Measurements from ENCODE around the gene HBS1L.

Gene HBS1L

DNA sequence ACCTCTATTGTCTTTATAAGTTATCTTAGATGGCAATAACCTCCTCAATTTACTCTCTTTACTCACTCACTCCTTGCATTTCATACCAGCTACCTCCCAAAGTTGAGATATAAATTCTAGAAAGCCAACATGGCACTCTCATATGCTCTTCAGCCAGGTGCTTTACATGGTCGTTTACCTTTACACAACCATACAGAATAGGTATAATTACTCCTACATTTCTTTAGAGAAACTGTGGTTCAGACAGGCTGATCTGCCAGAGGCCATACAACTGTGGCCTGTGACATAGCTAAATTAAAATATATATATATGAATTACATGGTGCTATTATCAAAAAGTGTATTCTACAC, 45.7 kb downstream of the HBS1L start:
- DNase-seq, result no peak
- intact Hi-C loops (cut with DNase I), result no loop called here

DNA sequence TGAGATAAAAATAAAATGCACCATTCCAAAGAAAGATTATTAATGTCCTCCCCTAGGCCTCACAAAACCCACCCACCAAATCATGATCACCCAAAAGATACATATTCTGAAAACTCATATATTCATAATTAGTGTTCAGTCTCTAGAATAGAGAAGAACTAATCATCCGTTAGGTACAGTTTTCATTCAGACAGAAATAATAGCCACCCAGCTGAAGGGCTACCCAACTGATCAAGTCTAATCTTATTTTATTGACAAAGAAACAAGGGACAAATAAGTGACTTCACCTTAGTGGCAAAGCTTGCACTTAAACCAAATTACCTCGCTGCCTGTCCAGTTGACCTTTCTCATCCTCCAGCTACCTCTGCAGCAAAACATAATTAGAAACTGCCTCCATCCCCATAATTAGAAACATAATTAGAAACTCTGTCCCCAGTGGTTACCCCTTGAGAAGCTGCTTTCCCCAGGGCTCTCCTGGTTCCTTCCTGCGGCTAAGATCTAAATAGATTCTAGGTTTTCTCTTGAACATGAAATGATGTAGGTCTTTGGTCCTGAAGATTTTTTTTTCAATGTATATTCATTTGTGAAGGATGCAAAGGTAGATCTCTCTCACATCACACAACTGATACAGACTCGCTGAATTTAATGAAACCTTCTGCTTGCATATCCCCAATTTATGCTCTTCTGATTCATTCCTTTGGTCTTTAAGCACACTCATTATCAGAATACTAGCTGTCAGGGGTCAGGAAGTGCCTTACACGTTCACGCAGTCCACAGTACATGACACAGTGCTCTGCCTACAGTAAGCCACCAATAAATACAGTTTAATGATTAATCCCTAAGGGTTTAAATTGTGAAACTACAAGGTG, 46.3 kb downstream of the HBS1L start:
- no peak for DNase-seq
- intact Hi-C loops (cut with DNase I), result no loop called here

DNA sequence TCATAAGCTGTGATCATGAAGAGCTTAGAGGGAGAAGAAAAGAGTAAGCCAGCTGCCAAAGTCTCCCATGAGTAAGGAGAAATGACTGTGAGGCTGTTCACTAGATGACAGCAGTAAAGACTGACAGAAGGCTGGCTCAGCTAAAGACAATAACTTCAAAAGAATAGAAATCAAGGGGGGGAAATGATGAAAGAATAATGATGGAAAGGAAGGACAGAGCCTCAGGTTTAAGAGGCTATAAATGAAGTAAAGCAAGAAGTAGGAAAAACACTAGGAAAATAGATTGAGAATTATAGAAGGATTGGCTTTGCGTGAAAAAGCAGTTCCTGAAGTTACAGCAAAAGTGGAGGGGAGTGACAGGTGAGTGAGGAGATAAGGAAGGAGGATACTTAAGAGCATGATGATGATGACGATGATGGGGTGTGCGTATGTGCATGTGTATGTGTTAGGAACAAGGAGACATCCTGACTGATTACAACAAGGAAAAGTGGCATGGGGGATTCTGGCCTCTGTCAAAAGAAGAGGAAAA, 48.2 kb downstream of the HBS1L start:
- no peak for DNase-seq
- intact Hi-C loops (cut with DNase I), result no loop called here

DNA sequence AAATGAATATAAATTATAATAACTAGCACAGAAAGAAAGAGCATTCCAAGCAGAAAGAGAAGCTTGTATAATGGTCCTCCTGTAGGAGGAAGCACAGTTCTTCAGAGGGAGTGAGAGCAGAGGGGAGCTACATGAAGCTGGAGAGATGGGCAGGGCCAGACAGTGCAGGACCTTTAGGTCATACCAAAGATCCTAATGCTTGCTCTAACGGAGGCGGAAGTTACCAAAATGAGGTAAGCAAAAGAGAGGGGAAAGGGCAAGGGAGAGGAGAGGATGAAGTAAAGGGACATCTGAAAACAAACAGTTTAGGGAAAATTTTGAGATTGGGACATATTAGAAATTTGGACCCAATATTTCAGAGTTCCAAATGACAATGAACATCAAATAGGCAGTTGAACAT, 50.2 kb downstream of the HBS1L start:
- no peak for DNase-seq
- intact Hi-C loops (cut with DNase I), result no loop called here

DNA sequence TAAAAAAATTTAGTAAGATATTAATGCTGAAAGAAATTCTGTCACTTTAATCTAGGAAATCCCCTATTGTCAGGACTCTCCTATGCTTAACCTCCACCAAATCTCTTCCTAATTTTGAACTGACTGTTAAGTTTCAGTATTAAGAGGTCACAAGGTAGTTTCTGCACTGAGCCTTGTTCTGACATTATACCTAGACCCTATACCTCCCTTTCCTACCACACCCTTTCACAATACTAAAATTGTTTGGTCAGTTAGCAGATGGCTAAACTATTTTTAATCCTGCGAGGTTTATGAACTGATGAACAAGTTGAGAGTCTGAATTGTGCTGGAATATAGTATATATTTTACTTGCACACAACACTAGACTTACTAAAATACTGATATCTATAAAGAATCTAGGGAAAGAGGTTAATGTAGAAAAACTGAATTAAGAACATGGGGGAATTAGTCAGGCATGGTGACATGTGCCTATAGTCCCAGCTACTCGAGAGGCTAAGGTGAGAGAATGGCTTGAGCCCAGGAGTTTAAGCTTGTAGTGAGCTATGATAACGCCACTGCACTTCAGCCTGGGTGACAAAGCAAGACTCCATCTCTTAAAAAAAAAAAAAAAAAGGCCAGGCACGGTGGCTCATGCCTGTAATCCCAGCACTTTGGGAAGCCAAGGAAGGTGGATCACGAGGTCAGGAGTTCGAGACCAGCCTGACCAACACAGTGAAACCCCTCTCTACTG, 51.5 kb downstream of the HBS1L start:
- intact Hi-C loops (cut with DNase I), result no loop called here

DNA sequence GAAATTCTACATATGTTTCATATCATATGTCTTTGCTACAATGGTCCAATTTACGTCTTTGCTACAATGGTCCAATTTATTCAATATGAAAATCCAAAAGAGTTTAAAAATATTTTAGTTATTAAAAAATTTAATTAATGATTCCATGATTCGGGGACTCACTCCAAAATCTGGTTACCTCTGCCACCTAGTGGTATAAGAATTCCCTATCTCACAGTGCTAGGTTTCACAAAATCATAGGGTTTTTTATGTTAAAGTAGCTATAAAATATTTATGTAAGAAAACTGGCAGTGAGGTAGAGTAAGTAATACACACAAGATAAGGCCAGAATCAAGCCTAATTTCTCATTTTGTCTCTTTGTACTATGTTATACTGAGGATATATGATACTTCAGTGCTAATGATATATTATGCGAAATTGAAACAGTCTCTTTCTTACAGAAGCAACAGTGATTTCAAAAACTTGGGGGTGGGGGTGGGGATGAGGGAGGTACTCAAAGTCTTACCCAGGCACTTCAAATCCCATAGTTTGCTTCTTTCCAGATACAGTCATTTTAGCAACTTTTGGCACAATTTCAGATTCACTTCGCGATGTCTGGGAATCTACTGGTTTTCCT, 52.3 kb downstream of the HBS1L start:
- DNase-seq, result no peak
- intact Hi-C loops (cut with DNase I), result no loop called here

More for the DNA sequence above, 51.5 kb downstream of the HBS1L start:
- no peak for DNase-seq

DNA sequence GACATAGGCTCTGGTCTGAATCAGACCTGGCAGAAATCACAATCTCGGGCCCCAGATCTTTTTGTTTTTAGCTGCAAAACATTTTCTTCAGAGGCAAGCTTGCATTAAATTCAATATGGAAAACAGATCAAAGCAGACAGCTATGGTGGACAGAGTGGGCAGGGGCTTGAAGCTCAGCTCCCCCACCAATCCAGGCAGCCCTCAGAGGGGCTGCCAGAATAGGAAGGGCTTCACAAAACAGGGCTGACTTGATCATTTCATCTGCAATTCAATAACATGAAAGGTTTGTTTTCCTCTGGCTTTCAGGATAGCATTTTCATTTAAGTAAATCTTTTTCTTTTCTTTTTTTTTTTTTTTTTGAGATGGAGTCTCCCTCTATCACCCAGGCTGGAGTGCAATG, 55.5 kb downstream of the HBS1L start:
- no peak for DNase-seq
- intact Hi-C loops (cut with DNase I), result no loop called here

DNA sequence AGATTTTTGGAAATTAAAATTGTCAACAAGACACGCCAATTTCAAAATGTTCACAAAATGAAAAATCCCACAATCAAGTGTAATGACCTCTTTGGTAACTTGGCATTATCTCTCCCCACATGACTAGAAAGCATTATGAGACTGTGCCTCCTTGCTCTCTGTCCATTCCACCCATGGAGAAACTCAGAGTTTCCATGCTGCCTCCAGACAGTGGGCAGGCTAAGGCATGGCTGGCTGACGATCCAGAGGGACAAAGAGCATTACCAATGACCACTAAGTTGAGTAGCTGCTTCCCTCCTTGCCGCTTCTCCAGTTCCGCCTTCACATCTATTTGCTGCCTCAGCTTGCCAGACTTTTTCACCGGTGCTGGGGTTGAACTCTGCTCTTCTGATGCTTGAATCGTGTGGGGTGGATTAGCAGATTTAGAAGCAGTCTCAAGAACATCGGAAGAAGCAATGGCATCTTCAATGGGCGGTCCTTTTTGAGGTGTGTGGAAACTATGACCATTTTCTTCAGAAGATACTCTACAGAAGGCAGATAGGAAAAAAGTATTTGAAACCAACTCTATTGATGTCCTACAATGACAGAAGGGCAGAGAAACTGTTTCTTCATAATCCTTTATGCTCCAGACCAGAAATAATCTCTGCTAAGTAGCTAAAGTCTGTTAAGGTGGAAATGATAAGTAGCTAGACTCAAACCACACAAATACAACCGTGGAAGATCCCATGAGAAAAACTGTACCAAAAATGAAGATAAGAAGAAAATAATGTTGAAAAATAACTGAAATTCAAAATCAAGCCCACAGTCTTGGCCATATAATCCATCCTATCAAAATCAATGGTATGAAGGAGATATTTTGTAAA, 57.3 kb downstream of the HBS1L start:
- no peak for DNase-seq
- intact Hi-C loops (cut with DNase I), result no loop called here

DNA sequence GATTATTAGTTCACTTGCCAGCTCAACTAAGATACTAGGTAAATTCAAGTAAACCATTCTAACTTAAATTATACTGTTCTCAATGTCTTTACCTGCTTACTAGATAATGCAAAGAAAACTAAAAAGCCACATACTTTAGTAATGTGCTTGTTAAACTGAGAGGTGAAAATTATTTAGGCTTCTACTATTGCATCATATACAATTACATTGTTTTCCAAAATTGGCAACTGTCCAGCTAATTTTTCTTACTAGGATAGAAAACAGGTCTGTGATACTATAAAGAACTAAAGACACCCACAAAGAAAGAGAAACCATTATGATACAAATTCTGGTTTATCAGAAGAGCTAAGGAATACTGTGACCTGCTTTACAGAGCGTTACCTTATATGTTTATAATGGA, 59.1 kb downstream of the HBS1L start:
- intact Hi-C loops (cut with DNase I), result no loop called here

DNA sequence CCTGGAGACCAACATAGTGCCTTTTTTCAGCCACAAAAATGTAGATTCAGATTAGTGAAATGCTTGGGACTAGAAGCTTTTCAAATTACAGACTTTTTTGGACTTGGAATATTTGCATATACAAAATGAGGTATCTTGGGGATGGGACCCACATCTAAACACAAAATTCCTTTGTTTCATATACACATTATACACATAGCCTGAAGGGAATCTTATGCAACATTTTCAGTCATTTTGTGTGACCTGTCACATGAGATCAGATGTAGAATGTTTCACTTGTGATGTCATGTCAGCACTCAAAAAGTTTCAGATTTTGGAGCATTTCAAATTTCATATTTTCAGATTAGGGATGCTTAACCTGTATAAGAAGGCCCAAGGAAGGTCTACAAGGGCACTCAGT, 60.2 kb downstream of the HBS1L start:
- intact Hi-C loops (cut with DNase I), result no loop called here
- no peak for DNase-seq

More for the DNA sequence above, 59.1 kb downstream of the HBS1L start:
- DNase-seq, result no peak

DNA sequence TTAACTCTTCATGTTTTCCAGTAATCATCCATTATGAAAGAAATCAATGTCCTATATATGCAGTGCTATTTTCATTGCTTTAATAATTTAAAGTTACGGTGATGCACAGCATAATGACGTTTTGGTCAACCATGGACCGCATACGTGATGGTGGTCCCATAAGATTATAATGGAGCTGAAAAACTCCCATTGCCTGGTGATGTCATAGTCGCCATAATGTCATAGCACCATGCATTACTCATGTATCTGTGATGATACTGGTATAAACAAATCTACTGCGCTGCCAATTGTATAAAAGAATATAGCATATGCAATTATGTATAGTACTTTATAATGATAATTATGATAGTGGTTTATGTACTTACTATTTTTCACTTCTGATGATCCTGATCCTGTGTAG, 62.5 kb downstream of the HBS1L start:
- no peak for DNase-seq
- intact Hi-C loops (cut with DNase I), result no loop called here

DNA sequence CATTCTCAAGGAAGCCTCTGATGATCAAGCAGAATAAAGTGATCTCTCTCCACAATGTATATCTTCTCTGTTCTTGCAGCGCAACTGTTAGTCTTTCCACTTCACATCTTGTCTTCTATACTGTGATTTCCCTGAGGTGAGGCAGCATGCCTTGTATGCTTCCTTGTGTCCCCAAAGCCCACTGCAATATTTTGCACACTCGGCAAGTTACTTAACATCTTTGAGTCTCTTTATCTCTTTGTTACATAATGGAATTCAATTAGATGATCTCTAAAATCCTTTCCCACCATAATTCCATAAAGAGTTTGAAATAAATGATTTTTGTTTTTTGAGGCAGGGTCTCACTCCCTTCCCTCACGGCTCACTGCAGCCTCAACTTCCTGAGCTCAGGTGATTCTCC, 64.4 kb downstream of the HBS1L start:
- no peak for DNase-seq
- intact Hi-C loops (cut with DNase I), result no loop called here

DNA sequence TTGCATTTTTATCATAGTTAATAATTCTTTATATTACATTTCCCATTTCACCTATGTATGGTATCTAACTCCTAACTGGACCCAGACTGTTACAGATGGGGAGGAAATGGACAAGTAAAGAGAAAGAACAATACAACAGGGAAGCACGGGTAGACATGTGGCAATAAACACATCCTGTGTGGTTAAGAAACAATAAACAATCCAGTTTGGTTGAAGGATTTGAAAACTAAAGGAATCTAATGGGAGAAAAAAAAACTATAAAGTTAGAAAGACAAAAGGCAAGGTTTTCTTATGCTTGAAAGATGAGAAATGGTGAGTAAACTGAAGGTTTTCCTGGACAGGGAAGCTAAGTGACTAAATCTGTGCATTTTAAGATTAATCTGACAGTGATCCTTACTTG, 69.8 kb downstream of the HBS1L start:
- intact Hi-C loops (cut with DNase I), result no loop called here

DNA sequence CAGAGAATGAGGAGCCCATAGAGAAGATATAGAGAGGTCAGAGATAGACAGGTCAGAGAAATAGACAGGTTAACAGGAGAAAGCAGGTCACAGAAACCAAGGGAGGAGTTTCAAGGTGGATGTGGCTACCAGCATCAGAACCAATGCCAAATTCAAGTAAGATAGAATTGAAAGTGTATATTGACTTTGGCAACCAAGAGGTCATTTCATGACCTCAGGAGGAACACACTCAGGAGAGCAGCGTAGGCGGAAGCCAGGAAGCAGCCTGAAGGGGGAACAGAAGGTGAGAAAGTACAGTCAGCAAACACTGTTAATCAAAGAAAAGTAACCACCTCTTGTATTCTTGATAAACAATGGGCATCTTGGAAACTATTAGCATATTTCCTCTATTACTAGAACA, 70.8 kb downstream of the HBS1L start:
- intact Hi-C loops (cut with DNase I), result no loop called here
- no peak for DNase-seq

More for the DNA sequence above, 69.8 kb downstream of the HBS1L start:
- no peak for DNase-seq

DNA sequence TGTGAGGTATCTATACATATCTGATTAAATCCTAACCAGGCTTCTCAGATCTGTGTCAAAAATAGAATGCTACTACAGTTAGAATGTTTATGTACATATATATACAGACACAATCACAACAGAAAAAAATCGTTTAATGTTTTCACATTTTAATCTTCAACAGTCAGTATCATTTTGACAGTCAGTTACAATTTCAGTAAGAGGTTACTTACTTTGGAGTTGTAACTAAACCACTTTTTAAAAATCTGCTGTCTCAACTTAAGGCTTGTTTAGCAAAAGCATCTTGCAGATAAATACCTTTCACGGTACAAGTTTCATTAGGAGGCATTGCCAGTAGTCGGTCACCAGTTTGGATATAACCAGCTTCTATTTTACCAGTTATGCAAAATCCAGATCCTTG, 72.5 kb downstream of the HBS1L start:
- DNase-seq, result no peak
- intact Hi-C loops (cut with DNase I), result no loop called here

DNA sequence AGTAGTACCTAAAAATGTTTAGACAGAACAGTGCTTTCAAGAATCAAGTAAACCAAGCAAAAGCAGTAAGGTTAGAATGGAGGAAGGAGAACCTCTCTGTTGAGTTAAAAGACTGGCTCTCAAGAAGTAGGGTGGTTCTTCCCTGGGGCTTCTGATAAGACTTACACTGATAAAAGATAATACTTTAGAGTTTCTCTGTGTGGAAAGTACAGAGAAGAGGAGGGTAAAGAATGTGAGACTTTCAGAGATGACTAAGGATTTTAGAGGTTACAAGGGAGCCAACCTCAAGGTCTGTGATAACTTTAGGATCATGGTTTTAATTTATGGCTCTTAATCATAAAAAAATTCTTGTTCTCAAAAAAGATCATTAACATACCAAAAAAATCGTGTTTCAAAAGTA, 73.8 kb downstream of the HBS1L start:
- intact Hi-C loops (cut with DNase I), result no loop called here

DNA sequence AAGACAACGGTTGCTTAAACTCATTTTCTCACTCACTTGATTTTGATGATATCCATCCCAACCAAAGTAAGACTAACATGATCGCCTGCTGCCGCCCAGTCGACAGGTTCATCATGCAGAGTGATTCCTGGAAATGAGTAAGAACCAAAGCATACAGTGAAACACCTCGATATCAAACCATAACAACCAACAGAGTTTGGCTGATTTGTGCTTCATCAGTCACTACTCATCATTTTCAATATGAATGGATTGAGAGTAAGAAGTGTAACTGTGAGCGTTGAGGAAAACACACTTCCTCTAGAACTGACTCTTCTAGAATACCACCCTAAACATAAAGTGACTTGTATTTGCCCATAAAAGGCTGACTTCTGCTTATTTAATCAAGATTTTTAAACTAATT, 75.5 kb downstream of the HBS1L start:
- intact Hi-C loops (cut with DNase I), result no loop called here
- DNase-seq, result no peak

More for the DNA sequence above, 73.8 kb downstream of the HBS1L start:
- no peak for DNase-seq

DNA sequence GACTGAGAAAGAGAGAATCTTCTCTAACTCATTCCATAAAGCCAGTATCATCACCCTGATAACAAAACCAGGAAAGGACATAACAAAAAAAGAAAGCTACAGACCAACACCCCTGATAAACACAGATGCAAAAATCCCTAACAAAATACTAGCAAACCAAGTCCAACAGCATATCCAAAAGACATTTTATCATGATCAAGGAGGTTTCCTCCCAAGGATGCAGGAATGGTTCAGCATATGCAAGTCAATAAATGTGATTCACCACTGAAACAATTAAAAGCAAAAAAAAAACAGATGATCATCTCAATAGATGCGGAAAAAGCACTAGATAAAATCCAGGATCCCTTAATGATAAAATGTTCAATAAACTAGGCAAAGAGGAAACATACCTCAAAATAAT, 80.3 kb downstream of the HBS1L start:
- intact Hi-C loops (cut with DNase I), result no loop called here
- no peak for DNase-seq

DNA sequence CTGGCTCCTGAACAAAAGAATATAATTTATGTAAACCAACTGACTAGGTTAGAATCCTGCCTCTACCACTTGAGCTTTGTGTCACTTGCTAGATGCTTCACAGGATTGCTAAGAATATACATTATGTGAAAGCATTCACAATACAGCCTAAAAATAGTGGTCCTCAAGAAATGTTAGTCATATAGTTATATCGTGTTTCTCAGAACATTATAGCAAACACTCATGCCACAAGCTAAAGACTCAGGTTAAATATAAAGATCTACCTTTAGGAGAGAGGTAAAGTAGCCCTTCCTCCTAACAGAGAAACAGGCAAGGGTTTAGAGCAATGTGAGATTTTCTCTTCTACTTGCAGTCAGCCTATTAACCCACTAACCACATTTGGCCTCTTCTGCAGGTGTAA, 86.9 kb downstream of the HBS1L start:
- intact Hi-C loops (cut with DNase I), result no loop called here
- DNase-seq, result no peak
